ENCODE results near the gene PLD1.

- TF ChIP-seq CTCF (IDR thresholded peaks at IDR 0.05 in 2 of 3, conservative IDR thresholded peaks at IDR 0.05 in 1 of 3; ENCODE audit: control insufficient read depth in 2 of 3, extremely low read depth in 1 of 3, insufficient read depth in 1 of 3, low read depth in 3 of 3, low read length in 3 of 3) (no peak), SMARCA5 (IDR thresholded peaks at IDR 0.05) (no peak), E4F1 (IDR thresholded peaks at IDR 0.05; ENCODE audit: borderline replicate concordance, partially characterized antibody) (no peak), POLR2A (IDR thresholded peaks at IDR 0.05; ENCODE audit: low read depth, low read length) (no peak)
Measured at GRCh38 chr3:171812811-171813210, 2.5 kb upstream of the PLD1 start.

Data from GM12878 (cell line).